ENCODE results near the gene CLCA2.

Gene CLCA2

GRCh38 chr1:86434059-86434458, 10.1 kb downstream of the CLCA2 start:
- H3K4me3 ChIP-seq (replicated peaks; ENCODE audit: insufficient read depth, low read length) = no peak overlapping the region
- no peak overlapping the region for H3K27ac ChIP-seq (replicated peaks)
- no peak for TF ChIP-seq GABPA (IDR thresholded peaks at IDR 0.05; ENCODE audit: low read depth)
- no peak for TF ChIP-seq SPI1 (IDR thresholded peaks at IDR 0.05; ENCODE audit: borderline replicate concordance, low read depth)
- no peak for TF ChIP-seq REST (IDR thresholded peaks at IDR 0.05; ENCODE audit: insufficient replicate concordance, low read depth)
- no peak for TF ChIP-seq CTCF (IDR thresholded peaks at IDR 0.05; ENCODE audit: insufficient read depth, low read length)
- no peak for TF ChIP-seq POLR2AphosphoS5 (IDR thresholded peaks at IDR 0.05; ENCODE audit: low read depth)
- no peaks in the 10 kb centered on the region for H3K27me3 ChIP-seq (ENCODE audit: insufficient read depth, poor library complexity, severe bottlenecking)
- no peak for DNase-seq (ENCODE audit: low read depth in 1 of 2, low spot score in 1 of 2)

- no peak for DNase-seq (ENCODE audit: low read depth in 1 of 2, low spot score in 1 of 2)
- H3K27me3 ChIP-seq (ENCODE audit: insufficient read depth, poor library complexity, severe bottlenecking) = no peaks in the 10 kb centered on the region
- H3K4me3 ChIP-seq (replicated peaks; ENCODE audit: insufficient read depth, low read length) = no peak overlapping the region
- H3K27ac ChIP-seq (replicated peaks) = no peak overlapping the region
- TF ChIP-seq SPI1 (IDR thresholded peaks at IDR 0.05; ENCODE audit: borderline replicate concordance, low read depth) (no peak), REST (IDR thresholded peaks at IDR 0.05; ENCODE audit: insufficient replicate concordance, low read depth) (no peak), CTCF (IDR thresholded peaks at IDR 0.05; ENCODE audit: insufficient read depth, low read length) (no peak), GABPA (IDR thresholded peaks at IDR 0.05; ENCODE audit: low read depth) (no peak), POLR2AphosphoS5 (IDR thresholded peaks at IDR 0.05; ENCODE audit: low read depth) (no peak)
These were observed 11.4 kb downstream of the CLCA2 start for GRCh38 chr1:86435327-86435726.

- TF ChIP-seq REST (IDR thresholded peaks at IDR 0.05; ENCODE audit: insufficient replicate concordance, low read depth) = no peak
- no peak for TF ChIP-seq SPI1 (IDR thresholded peaks at IDR 0.05; ENCODE audit: borderline replicate concordance, low read depth)
- TF ChIP-seq GABPA (IDR thresholded peaks at IDR 0.05; ENCODE audit: low read depth) = no peak
- no peak for TF ChIP-seq CTCF (IDR thresholded peaks at IDR 0.05; ENCODE audit: insufficient read depth, low read length)
- TF ChIP-seq POLR2AphosphoS5 (IDR thresholded peaks at IDR 0.05; ENCODE audit: low read depth) = no peak
- Histone ChIP-seq H3K27ac (replicated peaks) (no peak overlapping the region), H3K27me3 (ENCODE audit: insufficient read depth, poor library complexity, severe bottlenecking) (no peaks in the 10 kb centered on the region), H3K4me3 (replicated peaks; ENCODE audit: insufficient read depth, low read length) (no peak overlapping the region)
- DNase-seq (ENCODE audit: low read depth in 1 of 2, low spot score in 1 of 2) = no peak
These were observed 12.1 kb downstream of the CLCA2 start for GRCh38 chr1:86436041-86436440.

All from HL-60 (cell line).